BJ (cell line): ENCODE measurements around the gene C19orf81. TPM values are rescaled to one million over a fixed set of nuclear protein-coding genes. Genes with fewer than 3 reads are reported as not detected.

Experiments
- CTCF ChIA-PET: fragments of 350-600 bp; formaldehyde crosslinking; extraction: SDS; loops from one replicate; lab custom pipeline; 2021; ENCODE audit warnings: antibody characterized with exemption, inconsistent platforms; lab: Yijun Ruan, JAX
- POLR2A ChIA-PET: fragments of 300-600 bp; sonication (Branson Sonifier 250); formaldehyde crosslinking; extraction: SDS; loops from one replicate; lab custom pipeline; 2021; ENCODE audit warnings: antibody characterized with exemption; lab: Charles Lee
- DNase-seq: peaks from one replicate; pipeline ENCODE4 v3.0.0-alpha.2; 2011; ENCODE audit warnings: low read depth
- H3K27me3 ChIP-seq: 2 replicates; pipeline ENCODE4 v1.6.0; 2011; ENCODE audit warnings: low read length; ENCODE audit not compliant: control insufficient read depth, insufficient read depth
- H3K36me3 ChIP-seq: 2 replicates; pipeline ENCODE4 v1.5.1; 2011; ENCODE audit warnings: low read length; ENCODE audit not compliant: control insufficient read depth, insufficient read depth
- H3K4me3 ChIP-seq: 2 replicates; pipeline ENCODE4 v1.5.1; 2011; ENCODE audit warnings: low read depth, mild to moderate bottlenecking, control low read depth, low read length
- polyA plus RNA-seq: library from polyadenylated mRNA; depleted of rRNA; stranded (reverse); fragments of >200 nt; gene quantifications from 2 replicates; pipeline ENCODE4 v1.2.3, GENCODE V29; 2011
- TF ChIP-seq, protein P1 (sequence below): IDR thresholded peaks from 2 replicates; pipeline ENCODE4 v1.5.1; 2011; ENCODE audit warnings: low read depth, mild to moderate bottlenecking, control low read depth, inconsistent platforms, low read length, moderate library complexity; ENCODE audit not compliant: insufficient read depth

The C19orf81 gene
- polyA plus RNA-seq, 1 experiment = 0.47 TPM

GRCh38 chr19:50693064-50693975 is 44.1 kb downstream of the C19orf81 start:
- H3K4me3 ChIP-seq = no peak overlapping the region
- ChIA-PET POLR2A (no interaction called here), CTCF (interaction anchor here (2.0 kb wide), 1 partner anchor 24 kb away, joined by 5 read pairs; no protein-coding TSS in a partner anchor)
- peaks cover 12% of the 10 kb centered on the region for H3K27me3 ChIP-seq
- no peaks in the 10 kb centered on the region for H3K36me3 ChIP-seq
- TF ChIP-seq, protein P1, sequence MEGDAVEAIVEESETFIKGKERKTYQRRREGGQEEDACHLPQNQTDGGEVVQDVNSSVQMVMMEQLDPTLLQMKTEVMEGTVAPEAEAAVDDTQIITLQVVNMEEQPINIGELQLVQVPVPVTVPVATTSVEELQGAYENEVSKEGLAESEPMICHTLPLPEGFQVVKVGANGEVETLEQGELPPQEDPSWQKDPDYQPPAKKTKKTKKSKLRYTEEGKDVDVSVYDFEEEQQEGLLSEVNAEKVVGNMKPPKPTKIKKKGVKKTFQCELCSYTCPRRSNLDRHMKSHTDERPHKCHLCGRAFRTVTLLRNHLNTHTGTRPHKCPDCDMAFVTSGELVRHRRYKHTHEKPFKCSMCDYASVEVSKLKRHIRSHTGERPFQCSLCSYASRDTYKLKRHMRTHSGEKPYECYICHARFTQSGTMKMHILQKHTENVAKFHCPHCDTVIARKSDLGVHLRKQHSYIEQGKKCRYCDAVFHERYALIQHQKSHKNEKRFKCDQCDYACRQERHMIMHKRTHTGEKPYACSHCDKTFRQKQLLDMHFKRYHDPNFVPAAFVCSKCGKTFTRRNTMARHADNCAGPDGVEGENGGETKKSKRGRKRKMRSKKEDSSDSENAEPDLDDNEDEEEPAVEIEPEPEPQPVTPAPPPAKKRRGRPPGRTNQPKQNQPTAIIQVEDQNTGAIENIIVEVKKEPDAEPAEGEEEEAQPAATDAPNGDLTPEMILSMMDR = no peak
- DNase-seq = no peak

GRCh38 chr19:50694815-50695145 is 45.5 kb downstream of the C19orf81 start:
- ChIA-PET CTCF (no interaction called here), POLR2A (no interaction called here)

DNA sequence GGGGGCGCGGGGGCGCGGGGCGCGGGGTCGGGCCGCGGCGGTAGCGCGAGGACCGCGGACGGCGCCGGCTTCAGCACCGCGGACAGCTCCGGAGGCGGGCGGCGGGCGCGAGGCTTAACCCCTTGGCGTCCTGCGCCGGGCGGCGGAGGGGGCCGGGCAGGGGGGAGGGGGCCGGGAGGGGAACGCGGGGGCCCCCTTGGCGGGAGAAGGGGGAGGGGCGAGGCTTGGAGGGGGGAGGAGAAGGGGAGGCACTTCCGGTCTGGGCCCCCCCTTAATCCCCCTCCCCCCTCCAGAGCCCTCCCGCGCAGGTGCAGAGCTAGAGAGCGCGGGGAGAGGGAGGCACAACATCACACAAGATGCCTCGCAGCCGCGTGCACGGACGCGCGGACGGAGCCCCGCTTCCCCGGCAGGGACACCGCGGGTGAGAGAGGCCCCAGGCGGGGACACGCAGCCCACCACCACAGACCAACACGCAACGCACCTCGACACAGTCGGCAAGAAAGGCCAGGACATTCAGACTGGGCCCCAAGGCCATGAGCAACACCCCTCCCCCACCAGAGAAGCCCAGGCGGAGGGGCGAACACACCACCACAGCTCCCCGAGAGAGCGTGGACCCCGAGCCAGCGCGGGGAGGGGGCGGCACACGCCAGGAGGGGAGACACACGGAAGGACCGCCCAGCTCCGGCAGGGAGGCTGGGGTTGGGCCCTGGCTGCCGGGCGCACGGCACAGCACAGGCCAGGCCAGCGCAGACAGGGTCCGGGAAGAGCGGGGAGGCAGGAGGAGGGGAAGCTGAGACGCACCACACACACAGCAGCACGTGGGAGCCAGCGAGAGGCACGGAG is 46.2 kb downstream of the C19orf81 start:
- TF ChIP-seq, protein P1 = no peak
- no peak for DNase-seq
- Histone ChIP-seq H3K36me3 (no peaks in the 10 kb centered on the region), H3K4me3 (no peak overlapping the region), H3K27me3 (peaks cover 12% of the 10 kb centered on the region)
- ChIA-PET CTCF (interaction anchor here (2.2 kb wide), 1 partner anchor 26 kb away, joined by 7 read pairs; no protein-coding TSS in a partner anchor), POLR2A (no interaction called here)

More at GRCh38 chr19:50694815-50695145, 45.5 kb downstream of the C19orf81 start:
- peaks cover 12% of the 10 kb centered on the region for H3K27me3 ChIP-seq
- no peaks in the 10 kb centered on the region for H3K36me3 ChIP-seq
- no peak for DNase-seq
- no peak overlapping the region for H3K4me3 ChIP-seq
- TF ChIP-seq, protein P1 = no peak

DNA sequence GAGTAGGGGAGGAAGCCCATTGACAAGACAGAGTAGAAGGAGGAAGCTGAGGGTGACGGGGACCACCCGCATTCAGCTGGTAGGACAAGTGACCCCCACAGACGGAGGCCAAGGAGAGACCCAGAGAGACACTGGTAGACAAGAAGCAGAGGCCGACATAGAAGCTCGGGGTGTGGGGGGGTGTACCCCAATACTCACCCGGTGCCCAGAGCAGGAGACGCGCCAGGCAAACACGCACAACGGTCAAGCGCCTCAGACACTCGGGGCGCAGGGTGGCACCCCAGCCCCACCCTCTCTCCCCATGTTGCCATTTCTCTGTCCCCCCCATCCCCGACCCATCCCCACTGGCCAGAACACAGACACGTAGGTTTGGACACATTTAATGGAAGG is 46.8 kb downstream of the C19orf81 start:
- ChIA-PET CTCF (interaction anchor here (2.2 kb wide), 1 partner anchor 26 kb away, joined by 7 read pairs; no protein-coding TSS in a partner anchor), POLR2A (no interaction called here)
- TF ChIP-seq, protein P1 = no peak
- H3K36me3 ChIP-seq = no peaks in the 10 kb centered on the region
- no peak overlapping the region for H3K4me3 ChIP-seq
- peaks cover 12% of the 10 kb centered on the region for H3K27me3 ChIP-seq
- no peak for DNase-seq
